H1 (cell line): ENCODE measurements around the gene UBE2E3. TPM values are rescaled to one million over a fixed set of nuclear protein-coding genes. Genes with fewer than 3 reads are reported as not detected.

Experiments
- CTCF ChIA-PET: fragments of 300-600 bp; sonication (Branson Sonifier 250); formaldehyde crosslinking; loops from one replicate; lab custom pipeline; 2021; ENCODE audit not compliant: partially characterized antibody; lab: Charles Lee
- POLR2A ChIA-PET: fragments of 300-600 bp; sonication (Branson Sonifier 250); formaldehyde crosslinking; loops from one replicate; lab custom pipeline; 2021; ENCODE audit warnings: inconsistent platforms; ENCODE audit not compliant: partially characterized antibody; lab: Charles Lee
- DNase-seq, 2 experiments: peaks; one replicate each; pipeline versions ENCODE4 v3.0.0 to v3.0.0-alpha.2; 2010 to 2022; ENCODE audit warnings: low spot score in 2 of 2, low read depth in 1 of 2, mixed read lengths in 1 of 2
- FAIRE-seq: peaks from 2 replicates; lab custom pipeline; 2011; peaks lifted over from hg19 to GRCh38; lab: Jason Lieb, UNC
- H2AFZ ChIP-seq: 2 replicates; pipeline ENCODE4 v1.8.1; 2012; ENCODE audit warnings: low read length, inconsistent platforms
- H2AK5ac ChIP-seq: 2 replicates; pipeline ENCODE4 v1.6.1; 2013; ENCODE audit warnings: low read depth, low read length
- H2BK120ac ChIP-seq: replicated peaks from 2 replicates; pipeline ENCODE3; 2013; ENCODE audit warnings: low read depth, low read length, inconsistent platforms
- H2BK12ac ChIP-seq: 2 replicates; pipeline ENCODE4 v1.6.1; 2013; ENCODE audit warnings: low read depth, low read length
- H2BK15ac ChIP-seq: 2 replicates; pipeline ENCODE4 v1.6.1; 2013; ENCODE audit warnings: low read length
- H2BK20ac ChIP-seq: 2 replicates; pipeline ENCODE4 v1.6.1; 2013; ENCODE audit warnings: low read length
- H2BK5ac ChIP-seq: 2 replicates; pipeline ENCODE4 v1.6.1; 2013; ENCODE audit warnings: low read depth, low read length
- H3K14ac ChIP-seq: 2 replicates; pipeline ENCODE4 v1.6.1; 2013; ENCODE audit warnings: inconsistent platforms; ENCODE audit not compliant: insufficient read length
- H3K18ac ChIP-seq: 2 replicates; pipeline ENCODE4 v1.6.1; 2013; ENCODE audit warnings: low read length; ENCODE audit errors: extremely low read depth
- H3K23ac ChIP-seq: 2 replicates; pipeline ENCODE4 v1.6.1; 2013; ENCODE audit warnings: inconsistent platforms; ENCODE audit not compliant: insufficient read length
- H3K23me2 ChIP-seq: 2 replicates; pipeline ENCODE4 v1.6.1; 2013; ENCODE audit warnings: low read depth, low read length
- H3K27ac ChIP-seq: 2 replicates; pipeline ENCODE4 v1.6.1; 2011; ENCODE audit warnings: low read depth, low read length, inconsistent platforms
- H3K27me3 ChIP-seq, 4 experiments: replicated peaks in 1 of 4; 1 replicate in 1 of 4; 2 replicates in 3 of 4; pipeline versions ENCODE4 v1.6.1 to v1.8.1; 2011 to 2013; ENCODE audit warnings: low read length in 3 of 4, mild to moderate bottlenecking in 3 of 4, inconsistent platforms in 2 of 4, mixed read lengths in 2 of 4, moderate library complexity in 1 of 4; ENCODE audit not compliant: control insufficient read depth in 3 of 4, insufficient read depth in 3 of 4; ENCODE audit errors: extremely low read depth in 1 of 4
- H3K36me3 ChIP-seq, 4 experiments: 2 replicates each; pipeline versions ENCODE4 v1.6.1 to v1.8.1; 2011 to 2013; ENCODE audit warnings: mild to moderate bottlenecking in 4 of 4, low read length in 3 of 4, moderate library complexity in 2 of 4, control low read depth in 1 of 4, inconsistent platforms in 1 of 4; ENCODE audit not compliant: insufficient read depth in 4 of 4, control insufficient read depth in 2 of 4
- H3K4ac ChIP-seq: replicated peaks from 2 replicates; pipeline ENCODE3; 2013; ENCODE audit warnings: low read length, low read depth, mixed read lengths, inconsistent platforms; ENCODE audit not compliant: insufficient read length
- H3K4me1 ChIP-seq, 4 experiments: replicated peaks in 1 of 4; 1 replicate in 1 of 4; 2 replicates in 3 of 4; pipeline versions ENCODE4 v1.6.1 to v1.8.1; 2011 to 2013; ENCODE audit warnings: low read length in 3 of 4, inconsistent platforms in 2 of 4, mixed read lengths in 1 of 4; ENCODE audit not compliant: insufficient read depth in 4 of 4, control insufficient read depth in 3 of 4
- H3K4me2 ChIP-seq, 2 experiments: 2 replicates each; pipeline versions ENCODE4 v1.6.1 to v1.8.1; 2011 to 2013; ENCODE audit warnings: low read depth in 2 of 2, low read length in 2 of 2, control low read depth in 1 of 2, inconsistent platforms in 1 of 2, mild to moderate bottlenecking in 1 of 2; ENCODE audit not compliant: insufficient read depth in 1 of 2
- H3K4me3 ChIP-seq, 4 experiments: fragments of 200-600, 300-600 bp in 1 of 4; sonication (generic), shearing (Covaris generic), sonication (Bioruptor Twin) in 1 of 4; 2 replicates each; pipeline versions ENCODE4 v1.5.1 to v1.8.1; 2011 to 2016; ENCODE audit warnings: low read length in 4 of 4, low read depth in 3 of 4, control low read depth in 2 of 4, inconsistent platforms in 2 of 4, mild to moderate bottlenecking in 2 of 4, mixed read lengths in 1 of 4, moderate library complexity in 1 of 4; ENCODE audit not compliant: insufficient read depth in 2 of 4; ENCODE audit errors: extremely low read depth in 1 of 4
- H3K56ac ChIP-seq: replicated peaks from 2 replicates; pipeline ENCODE3; 2013; ENCODE audit warnings: low read depth, mild to moderate bottlenecking, mixed read lengths, low read length, inconsistent platforms; ENCODE audit not compliant: insufficient read length
- H3K79me1 ChIP-seq: 2 replicates; pipeline ENCODE4 v1.6.1; 2013; ENCODE audit warnings: low read depth, low read length, control low read depth
- H3K79me2 ChIP-seq, 2 experiments: 2 replicates each; pipeline versions ENCODE4 v1.6.1 to v1.8.1; 2012 to 2013; ENCODE audit warnings: low read length in 2 of 2, mild to moderate bottlenecking in 2 of 2, inconsistent platforms in 1 of 2; ENCODE audit not compliant: insufficient read depth in 2 of 2, control insufficient read depth in 1 of 2
- H3K9ac ChIP-seq, 4 experiments: replicated peaks in 1 of 4; 1 replicate in 1 of 4; 2 replicates in 3 of 4; pipeline versions ENCODE4 v1.6.1 to v1.8.1; 2011 to 2013; ENCODE audit warnings: low read depth in 3 of 4, low read length in 3 of 4, control low read depth in 2 of 4, mild to moderate bottlenecking in 2 of 4, moderate library complexity in 2 of 4, inconsistent platforms in 1 of 4; ENCODE audit errors: extremely low read depth in 1 of 4
- H3K9me3 ChIP-seq, 2 experiments: 2 replicates each; pipeline versions ENCODE4 v1.6.1 to v1.8.1; 2012 to 2013; ENCODE audit warnings: mild to moderate bottlenecking in 2 of 2, moderate library complexity in 2 of 2, control low read depth in 1 of 2, inconsistent platforms in 1 of 2, low read depth in 1 of 2, low read length in 1 of 2, mixed read lengths in 1 of 2; ENCODE audit not compliant: insufficient read depth in 2 of 2
- H4K20me1 ChIP-seq, 2 experiments: replicated peaks in 1 of 2; 2 replicates each; pipeline versions ENCODE3 to v1.8.1; 2011 to 2013; ENCODE audit warnings: inconsistent platforms in 2 of 2, low read length in 2 of 2, mild to moderate bottlenecking in 1 of 2; ENCODE audit not compliant: insufficient read depth in 2 of 2, control insufficient read depth in 1 of 2
- H4K5ac ChIP-seq: 2 replicates; pipeline ENCODE4 v1.6.1; 2013; ENCODE audit warnings: low read length, low read depth, mixed read lengths, inconsistent platforms; ENCODE audit not compliant: insufficient read length
- H4K8ac ChIP-seq: 2 replicates; pipeline ENCODE4 v1.8.0; 2013; ENCODE audit warnings: mild to moderate bottlenecking, moderate library complexity, low read length, inconsistent platforms; ENCODE audit not compliant: insufficient read depth; ENCODE audit errors: extremely low read depth
- H4K91ac ChIP-seq: replicated peaks from 2 replicates; pipeline ENCODE3; 2013; ENCODE audit warnings: low read length, mixed read lengths, inconsistent platforms; ENCODE audit not compliant: insufficient read length
- FOSL1 ChIP-seq: IDR thresholded peaks from 2 replicates; pipeline ENCODE4 v1.6.1; 2011; ENCODE audit warnings: mild to moderate bottlenecking, low read depth, low read length, moderate library complexity; ENCODE audit not compliant: insufficient read depth
- JUND ChIP-seq: IDR thresholded peaks from 2 replicates; pipeline ENCODE4 v1.6.1; 2011; ENCODE audit warnings: mild to moderate bottlenecking, improper control_type of control experiment, low read length
- NRF1 ChIP-seq: IDR thresholded peaks from 2 replicates; pipeline ENCODE4 v1.6.1; 2011; ENCODE audit warnings: mild to moderate bottlenecking, low read depth, low read length, improper control_type of control experiment
- RAD21 ChIP-seq, 2 experiments: IDR thresholded peaks in 1 of 2; conservative IDR thresholded peaks in 1 of 2; 2 replicates each; pipeline ENCODE4 v1.6.1; 2011; ENCODE audit warnings: low read depth in 2 of 2, low read length in 2 of 2, improper control_type of control experiment in 1 of 2, inconsistent platforms in 1 of 2, mild to moderate bottlenecking in 1 of 2, moderate library complexity in 1 of 2
- WGBS, 2 experiments: shearing (Covaris generic) in 1 of 2; methylation state at CpG; one replicate each; pipeline versions ENCODE4 v1.1.6 to v1.1.7; 2013 to 2015; ENCODE audit warnings: low lambda C conversion rate in 2 of 2, mixed read lengths in 2 of 2, inconsistent platforms in 1 of 2, low coverage in 1 of 2, missing lambda C conversion rate in 1 of 2; ENCODE audit not compliant: insufficient replicate concordance in 2 of 2, insufficient coverage in 1 of 2, insufficient read length in 1 of 2; ENCODE audit errors: extremely low coverage in 1 of 2, missing lambda C conversion rate in 1 of 2; 5-methylcytosine and 5-hydroxymethylcytosine counted together
- polyA plus RNA-seq, 7 experiments: library from polyadenylated mRNA; depleted of rRNA in 3 of 7; stranded (reverse) in 5 of 7; unstranded in 2 of 7; fragments of >200 nt in 5 of 7; fragments of 200-250 nt in 2 of 7; gene quantifications; 1 replicate in 5 of 7; 2 replicates in 1 of 7; 4 replicates in 1 of 7; pipeline versions ENCODE4 v1.2.1 to v1.2.3, GENCODE V29; 2011 to 2013; ENCODE audit warnings: missing spikeins in 2 of 7, mixed read lengths in 2 of 7
- total RNA-seq: library from RNA; stranded (reverse); fragmentation: NEBNext Ultra II Directional; extraction: Animal tissue kit (Norgen Biotek cat#: 25700); gene quantifications from 2 replicates; pipeline ENCODE4 v1.2.1, GENCODE V29; 2021
- TF ChIP-seq, protein P1 (sequence below), 3 experiments: IDR thresholded peaks; 1 replicate in 2 of 3; 2 replicates in 1 of 3; pipeline versions ENCODE4 v1.5.1 to v1.6.1; 2011; ENCODE audit warnings: low read length in 3 of 3, mild to moderate bottlenecking in 3 of 3, inconsistent platforms in 2 of 3, low read depth in 1 of 3, moderate library complexity in 1 of 3; ENCODE audit not compliant: insufficient read depth in 1 of 3; ENCODE audit errors: control extremely low read depth in 1 of 3

Gene UBE2E3
- total and polyA plus RNA-seq, 2 of the 8 experiments (the other 6 are each of a cell fraction or from before 2014, with no cell fraction given) = 106 to 132 TPM

DNA sequence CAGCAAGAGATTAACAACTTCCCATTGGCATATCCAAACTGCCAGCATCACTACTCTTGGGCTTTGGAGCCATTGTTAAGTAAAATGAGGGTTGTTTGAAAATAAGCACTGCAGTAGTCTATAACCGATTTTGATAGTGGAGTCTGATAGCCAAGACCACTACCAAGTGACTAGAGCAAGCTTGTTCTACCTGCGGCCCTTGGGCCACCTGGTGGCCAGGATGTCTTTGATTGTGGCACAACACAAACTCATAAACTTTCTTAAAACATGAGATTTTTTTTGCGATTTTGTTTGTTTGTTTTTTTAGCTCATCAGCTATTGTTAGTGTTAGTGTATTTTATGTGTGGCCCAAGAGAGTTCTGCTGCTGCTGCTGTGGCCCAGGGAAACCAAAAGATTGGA, 11.0 kb downstream of the UBE2E3 start:
- Histone ChIP-seq H3K27me3 (no peaks in the 10 kb centered on the region), H2BK5ac (no peak overlapping the region), H3K9me3 (no peaks in the 10 kb centered on the region), H2BK20ac (no peak overlapping the region), H3K4me2 (no peak overlapping the region), H4K5ac (no peak overlapping the region), H2BK15ac (no peak overlapping the region), H3K18ac (no peak overlapping the region), H3K4me1 (peaks cover 0 to under 1% (median 0%) of the 10 kb centered on the region in 4 experiments; a peak in 2 of 7 replicates), H4K91ac (no peak overlapping the region), H2BK120ac (no peak overlapping the region), H3K79me1 (no peaks in the 10 kb centered on the region; the same call in 1 of the 2 replicates), H3K14ac (no peak overlapping the region), H3K56ac (no peak overlapping the region), H3K4me3 (no peak overlapping the region), H3K79me2 (peaks cover 0 to 99% of the 10 kb centered on the region in 2 experiments; a peak in 3 of 4 replicates), H4K8ac (no peak overlapping the region), H2AK5ac (no peak overlapping the region), H4K20me1 (peaks cover 0 to 2% of the 10 kb centered on the region in 2 experiments), H3K23me2 (no peaks in the 10 kb centered on the region), H3K27ac (no peak overlapping the region), H3K36me3 (no peaks in the 10 kb centered on the region; a peak in 1 of 8 replicates), H3K9ac (no peak overlapping the region)
- POLR2A ChIA-PET = interaction anchor here (3.3 kb wide), 1 partner anchor 11 kb away, joined by 17 read pairs; the partner anchor contains the start of gene UBE2E3
- no peak for DNase-seq
- CTCF ChIA-PET = interaction anchor here (0.6 to 3.5 kb wide), 5 partner anchors 7 to 1908 kb away, joined by 3 to 18 read pairs (median 9); partner anchors contain the start of gene UBE2E3
- FAIRE-seq = no peak
- no peak for TF ChIP-seq JUND
- no peak for TF ChIP-seq FOSL1
- TF ChIP-seq, protein P1, sequence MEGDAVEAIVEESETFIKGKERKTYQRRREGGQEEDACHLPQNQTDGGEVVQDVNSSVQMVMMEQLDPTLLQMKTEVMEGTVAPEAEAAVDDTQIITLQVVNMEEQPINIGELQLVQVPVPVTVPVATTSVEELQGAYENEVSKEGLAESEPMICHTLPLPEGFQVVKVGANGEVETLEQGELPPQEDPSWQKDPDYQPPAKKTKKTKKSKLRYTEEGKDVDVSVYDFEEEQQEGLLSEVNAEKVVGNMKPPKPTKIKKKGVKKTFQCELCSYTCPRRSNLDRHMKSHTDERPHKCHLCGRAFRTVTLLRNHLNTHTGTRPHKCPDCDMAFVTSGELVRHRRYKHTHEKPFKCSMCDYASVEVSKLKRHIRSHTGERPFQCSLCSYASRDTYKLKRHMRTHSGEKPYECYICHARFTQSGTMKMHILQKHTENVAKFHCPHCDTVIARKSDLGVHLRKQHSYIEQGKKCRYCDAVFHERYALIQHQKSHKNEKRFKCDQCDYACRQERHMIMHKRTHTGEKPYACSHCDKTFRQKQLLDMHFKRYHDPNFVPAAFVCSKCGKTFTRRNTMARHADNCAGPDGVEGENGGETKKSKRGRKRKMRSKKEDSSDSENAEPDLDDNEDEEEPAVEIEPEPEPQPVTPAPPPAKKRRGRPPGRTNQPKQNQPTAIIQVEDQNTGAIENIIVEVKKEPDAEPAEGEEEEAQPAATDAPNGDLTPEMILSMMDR (IDR thresholded peaks at IDR 0.05; ENCODE audit: control extremely low read depth in 1 of 3, insufficient read depth in 1 of 3, low read depth in 1 of 3, low read length in 3 of 3) = peak in 1 of 3 experiments; percentile 0; a peak in 1 of 4 replicates
- TF ChIP-seq RAD21 (IDR thresholded peaks at IDR 0.05 in 1 of 2, conservative IDR thresholded peaks at IDR 0.05 in 1 of 2; ENCODE audit: low read depth in 2 of 2, low read length in 2 of 2) = peak in 1 of 2 experiments; percentile 20; a peak in 1 of 4 replicates
- no peak for TF ChIP-seq NRF1
- TF ChIP-seq, all 59 proteins: peak for 2
- WGBS, 2 experiments = 83% methylated on average over 3 of the region's 3 CpGs; no CpG with 5 or more reads in 1 of the 2 experiments
- H3K23ac ChIP-seq = no peak overlapping the region
- no peak overlapping the region for H2BK12ac ChIP-seq
- H3K4ac ChIP-seq = no peak overlapping the region
- H2AFZ ChIP-seq = no peak overlapping the region
